Vagina (tissue), 2 donors: ENCODE measurements around the gene TIGAR. TPM values are rescaled to one million over a fixed set of nuclear protein-coding genes. Genes with fewer than 3 reads are reported as not detected.

ENCODE experiments used
- DNase-seq, 2 donors: peaks; one replicate each; pipeline ENCODE4 v3.0.0-alpha.2; 2017; ENCODE audit errors: extremely low spot score in 2 of 2
- H3K27ac ChIP-seq: fragments of 200-600 bp; sonication (generic); one replicate; pipeline ENCODE4 v1.5.1; 2019
- H3K27me3 ChIP-seq: fragments of 200-600 bp; sonication (generic); one replicate; pipeline ENCODE4 v1.5.1; 2019
- H3K36me3 ChIP-seq, 2 donors: fragments of 200-600 bp; sonication (generic); one replicate each; pipeline ENCODE4 v1.5.1; 2017 to 2019
- H3K4me1 ChIP-seq: fragments of 200-600 bp; sonication (generic); one replicate; pipeline ENCODE4 v1.5.1; 2019
- H3K4me3 ChIP-seq, 2 donors: fragments of 200-600 bp; sonication (generic); 1 replicate in 1 of 2; 2 replicates in 1 of 2; pipeline ENCODE4 v1.5.1; 2016 to 2019
- H3K9me3 ChIP-seq: fragments of 200-600 bp; sonication (generic); one replicate; pipeline ENCODE4 v1.5.1; 2019
- CTCF ChIP-seq, 3 experiments: fragments of 450-650 bp in 2 of 3; fragments of 200-600 bp in 1 of 3; sonication (generic) in 1 of 3; IDR thresholded peaks; one replicate each; pipeline ENCODE4 v1.5.1; 2017 to 2019; ENCODE audit warnings: antibody characterized with exemption in 3 of 3, mild to moderate bottlenecking in 2 of 3, moderate library complexity in 2 of 3
- POLR2A ChIP-seq, 2 donors: fragments of 450-650 bp; IDR thresholded peaks; one replicate each; pipeline ENCODE4 v1.6.1; 2017; ENCODE audit warnings: antibody characterized with exemption in 2 of 2, mild to moderate bottlenecking in 2 of 2, moderate library complexity in 2 of 2
- POLR2AphosphoS5 ChIP-seq, 2 donors: sonication (generic); formaldehyde crosslinking; IDR thresholded peaks; one replicate each; pipeline ENCODE4 v1.9.0; 2017; ENCODE audit warnings: antibody characterized with exemption in 2 of 2, mild to moderate bottlenecking in 2 of 2, low read depth in 1 of 2; ENCODE audit not compliant: insufficient read depth in 1 of 2
- intact Hi-C: fragments of 100-400 bp; cut with DNase I; formaldehyde crosslinking; loops from one replicate; pipeline ENCODE4 v1.15.1; 2023
- total RNA-seq: library from RNA; depleted of rRNA; stranded (reverse); fragments of >200 nt; gene quantifications from one replicate; pipeline ENCODE4 v1.2.3, GENCODE V29; 2016

TIGAR gene
- total RNA-seq, 1 donor from 2014 or later: 0.98 TPM

- H3K36me3 ChIP-seq: peaks cover 0 to 26% of the 10 kb centered on the region in 2 donors
- peak in 1 of 2 donors; percentile 76 for DNase-seq
- H3K4me1 ChIP-seq: peaks cover 81% of the 10 kb centered on the region
- peak overlapping the region; percentile 14 for H3K27ac ChIP-seq
- TF ChIP-seq POLR2A (IDR thresholded peaks at IDR 0.05) (no peak), CTCF (IDR thresholded peaks at IDR 0.05) (no peak), POLR2AphosphoS5 (IDR thresholded peaks at IDR 0.05; ENCODE audit: insufficient read depth in 1 of 2, low read depth in 1 of 2) (no peak)
- no peaks in the 10 kb centered on the region for H3K9me3 ChIP-seq
- no peaks in the 10 kb centered on the region for H3K27me3 ChIP-seq
- H3K4me3 ChIP-seq: no peak overlapping the region
- intact Hi-C loops: loop anchor here (5.0 kb wide), 1 partner anchor 237 kb away; no protein-coding TSS in a partner anchor
Measured at GRCh38 chr12:4279198-4279690, 41.8 kb upstream of the TIGAR start.

GRCh38 chr12:4280351-4281163, 40.5 kb upstream of the TIGAR start:
- Histone ChIP-seq H3K4me1 (peaks cover 83% of the 10 kb centered on the region), H3K27ac (peak overlapping the region; percentile 48), H3K27me3 (no peaks in the 10 kb centered on the region), H3K9me3 (no peaks in the 10 kb centered on the region), H3K36me3 (peaks cover 0 to 26% of the 10 kb centered on the region in 2 donors), H3K4me3 (no peak overlapping the region)
- DNase-seq: peak in 1 of 2 donors; percentile 87
- intact Hi-C loops: loop anchor here (5.0 kb wide), 1 partner anchor 288 kb away; no protein-coding TSS in a partner anchor
- TF ChIP-seq POLR2AphosphoS5 (IDR thresholded peaks at IDR 0.05; ENCODE audit: insufficient read depth in 1 of 2, low read depth in 1 of 2) (no peak), CTCF (IDR thresholded peaks at IDR 0.05) (no peak), POLR2A (IDR thresholded peaks at IDR 0.05) (no peak)

GRCh38 chr12:4281173-4281654, 39.8 kb upstream of the TIGAR start:
- no peak for TF ChIP-seq POLR2A (IDR thresholded peaks at IDR 0.05)
- TF ChIP-seq POLR2AphosphoS5 (IDR thresholded peaks at IDR 0.05; ENCODE audit: insufficient read depth in 1 of 2, low read depth in 1 of 2): peak in 1 of 2 donors; percentile 29
- H3K9me3 ChIP-seq: no peaks in the 10 kb centered on the region
- no peak for DNase-seq
- intact Hi-C loops: loop anchor here (5.0 kb wide), 1 partner anchor 289 kb away; no protein-coding TSS in a partner anchor
- peaks cover 83% of the 10 kb centered on the region for H3K4me1 ChIP-seq
- no peak overlapping the region for H3K4me3 ChIP-seq
- H3K27me3 ChIP-seq: no peaks in the 10 kb centered on the region
- H3K36me3 ChIP-seq: peaks cover 0 to 26% of the 10 kb centered on the region in 2 donors
- H3K27ac ChIP-seq: peak overlapping the region; percentile 48

DNA sequence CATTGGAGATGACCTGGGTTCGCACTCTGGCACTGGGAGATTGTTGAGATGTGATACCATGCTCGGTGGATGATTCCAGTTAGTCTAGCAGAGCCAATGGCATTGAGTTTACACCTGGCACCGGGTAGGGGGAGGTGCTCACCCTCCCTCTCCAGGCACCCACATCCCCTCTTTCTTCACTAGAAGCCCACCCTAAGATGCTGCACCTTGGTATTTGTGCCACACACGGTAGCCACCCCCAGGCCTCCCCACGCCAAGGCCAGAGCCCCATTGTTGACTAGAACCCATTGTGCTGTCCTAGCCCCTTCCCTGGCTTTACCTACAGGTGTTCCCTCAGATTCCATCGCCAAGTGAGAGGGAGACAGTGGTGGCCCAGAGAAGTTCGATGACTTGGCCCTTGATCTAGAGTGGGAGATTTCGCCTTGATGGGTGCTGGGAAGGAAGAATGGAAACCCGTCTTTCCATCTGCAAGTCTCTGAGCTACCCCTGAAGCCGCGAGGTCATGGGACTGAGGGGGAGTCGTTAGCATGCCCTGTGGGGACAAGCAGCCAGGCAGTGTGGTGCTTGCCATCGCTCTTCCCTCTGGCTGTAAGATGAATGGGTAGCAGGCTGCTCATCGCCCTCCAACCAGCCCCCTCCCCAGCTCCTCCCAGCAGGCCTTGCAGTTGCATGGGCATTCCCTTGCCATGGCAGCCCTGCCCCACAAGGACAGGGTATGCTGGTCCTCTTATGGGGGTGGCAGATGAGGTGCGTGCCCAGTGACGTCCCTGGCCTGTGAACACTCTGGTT, 38.7 kb upstream of the TIGAR start:
- peak overlapping the region; percentile 48 for H3K27ac ChIP-seq
- peak; percentile 81 to 93 for DNase-seq
- no peak for TF ChIP-seq POLR2A (IDR thresholded peaks at IDR 0.05)
- no peak for TF ChIP-seq CTCF (IDR thresholded peaks at IDR 0.05)
- no peak for TF ChIP-seq POLR2AphosphoS5 (IDR thresholded peaks at IDR 0.05; ENCODE audit: insufficient read depth in 1 of 2, low read depth in 1 of 2)
- no peaks in the 10 kb centered on the region for H3K9me3 ChIP-seq
- no peaks in the 10 kb centered on the region for H3K27me3 ChIP-seq
- intact Hi-C loops: loop anchor here (5.0 kb wide), 1 partner anchor 290 kb away; no protein-coding TSS in a partner anchor
- H3K36me3 ChIP-seq: peaks cover 0 to 26% of the 10 kb centered on the region in 2 donors
- H3K4me1 ChIP-seq: peaks cover 83% of the 10 kb centered on the region
- H3K4me3 ChIP-seq: no peak overlapping the region
